ENCODE results near the gene SS18L1. TPM values are rescaled to one million over a fixed set of nuclear protein-coding genes. Genes with fewer than 3 reads are reported as not detected.

SS18L1 gene
- total RNA-seq, 1 experiment from 2014 or later: 29.0 TPM

- TF ChIP-seq CTCF (conservative IDR thresholded peaks at IDR 0.05) (no peak), EZH2 (IDR thresholded peaks at IDR 0.05; ENCODE audit: low read depth) (no peak)
- Histone ChIP-seq H3K36me3 (ENCODE audit: low read depth) (peaks cover 10% of the 10 kb centered on the region; the same call in 1 of the 2 replicates), H3K27me3 (ENCODE audit: insufficient read depth, low read depth) (no peaks in the 10 kb centered on the region), H3K4me2 (no peak overlapping the region), H3K9me2 (ENCODE audit: insufficient read depth) (no peaks in the 10 kb centered on the region), H3F3A (ENCODE audit: insufficient read depth, low read depth) (0 out of 2 replicates have a peak, but pooled peaks cover 5% of the 10 kb centered on the region), H3K27ac (no peak overlapping the region), H3K79me2 (ENCODE audit: low read depth) (no peaks in the 10 kb centered on the region), H3K4me1 (replicated peaks; ENCODE audit: insufficient read depth) (no peaks in the 10 kb centered on the region), H4K20me1 (ENCODE audit: insufficient read depth) (peaks cover 13% of the 10 kb centered on the region; the same call in 1 of the 2 replicates), H3K9me3 (ENCODE audit: insufficient read depth, low read depth) (no peaks in the 10 kb centered on the region), H3K4me3 (no peak overlapping the region), H2AFZ (no peak overlapping the region)
- BruUV-seq (replicated peaks): no TSS peak
- POLR2A ChIA-PET (ENCODE audit: unreplicated experiment): interaction anchor here (0.6 kb wide), 1 partner anchor 597 kb away, joined by 3 read pairs; no protein-coding TSS in a partner anchor
- intact Hi-C loops (cut with micrococcal nuclease; ENCODE audit: unreplicated experiment): no loop called here
- DNase-seq: no peak
- CTCF ChIA-PET: no interaction called here
These were observed 53.7 kb downstream of the SS18L1 start for GRCh38 chr20:62197311-62197710.

DNA sequence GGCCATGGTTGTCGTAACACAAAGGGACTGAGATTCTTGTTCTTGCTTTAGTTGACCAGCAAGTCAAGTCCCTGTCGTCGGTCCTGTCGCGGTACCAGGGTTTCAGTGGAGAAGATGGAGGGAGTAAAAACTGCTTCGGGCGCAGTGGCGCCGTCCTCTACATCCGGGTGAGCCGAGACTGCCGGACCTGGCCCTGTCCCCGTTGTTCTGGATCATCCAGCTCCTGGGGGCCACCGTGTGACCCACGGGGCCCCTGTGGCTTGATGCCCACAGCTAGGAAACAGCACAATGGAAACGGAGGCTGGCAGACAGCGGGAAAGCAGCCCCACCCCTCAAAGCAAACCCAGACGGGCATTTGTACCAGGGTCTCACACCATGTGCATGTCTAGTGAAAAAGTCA lies 54.2 kb downstream of the SS18L1 start:
- no peak for DNase-seq
- Histone ChIP-seq H3K79me2 (ENCODE audit: low read depth) (no peaks in the 10 kb centered on the region), H3K36me3 (ENCODE audit: low read depth) (peaks cover 10% of the 10 kb centered on the region; the same call in 1 of the 2 replicates), H3K9me2 (ENCODE audit: insufficient read depth) (no peaks in the 10 kb centered on the region), H2AFZ (no peak overlapping the region), H3K4me1 (replicated peaks; ENCODE audit: insufficient read depth) (no peaks in the 10 kb centered on the region), H3F3A (ENCODE audit: insufficient read depth, low read depth) (0 out of 2 replicates have a peak, but pooled peaks cover 5% of the 10 kb centered on the region), H4K20me1 (ENCODE audit: insufficient read depth) (peaks cover 12% of the 10 kb centered on the region; the same call in 1 of the 2 replicates), H3K9me3 (ENCODE audit: insufficient read depth, low read depth) (no peaks in the 10 kb centered on the region), H3K4me3 (no peak overlapping the region), H3K27ac (no peak overlapping the region), H3K4me2 (no peak overlapping the region), H3K27me3 (ENCODE audit: insufficient read depth, low read depth) (no peaks in the 10 kb centered on the region)
- CTCF ChIA-PET: no interaction called here
- TF ChIP-seq CTCF (conservative IDR thresholded peaks at IDR 0.05) (no peak), EZH2 (IDR thresholded peaks at IDR 0.05; ENCODE audit: low read depth) (no peak)
- POLR2A ChIA-PET (ENCODE audit: unreplicated experiment): interaction anchor here (0.6 kb wide), 1 partner anchor 596 kb away, joined by 3 read pairs; no protein-coding TSS in a partner anchor
- intact Hi-C loops (cut with micrococcal nuclease; ENCODE audit: unreplicated experiment): no loop called here
- no TSS peak for BruUV-seq (replicated peaks)

DNA sequence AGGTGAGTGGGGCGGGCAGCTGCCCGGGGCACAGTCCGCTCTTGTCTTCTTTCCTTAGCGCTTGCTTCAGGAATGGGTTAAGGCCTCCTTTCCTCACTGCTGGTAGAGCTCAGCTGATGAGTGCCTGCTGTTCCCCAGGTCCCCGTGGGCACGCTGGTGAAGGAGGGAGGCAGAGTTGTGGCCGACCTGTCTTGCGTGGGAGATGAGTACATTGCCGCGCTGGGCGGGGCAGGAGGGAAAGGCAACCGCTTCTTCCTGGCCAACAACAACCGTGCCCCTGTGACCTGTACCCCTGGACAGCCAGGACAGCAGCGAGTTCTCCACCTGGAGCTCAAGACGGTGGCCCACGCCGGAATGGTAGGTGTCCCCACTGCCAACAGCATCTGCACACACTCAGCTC lies 54.9 kb downstream of the SS18L1 start:
- H3K36me3 ChIP-seq (ENCODE audit: low read depth): peaks cover 10% of the 10 kb centered on the region; the same call in 1 of the 2 replicates
- no peaks in the 10 kb centered on the region for H3K4me1 ChIP-seq (replicated peaks; ENCODE audit: insufficient read depth)
- no peak overlapping the region for H2AFZ ChIP-seq
- no peaks in the 10 kb centered on the region for H3K9me2 ChIP-seq (ENCODE audit: insufficient read depth)
- BruUV-seq (replicated peaks): no TSS peak
- intact Hi-C loops (cut with micrococcal nuclease; ENCODE audit: unreplicated experiment): no loop called here
- no peak overlapping the region for H3K4me3 ChIP-seq
- peaks cover 5% of the 10 kb centered on the region; the same call in 1 of the 2 replicates for H4K20me1 ChIP-seq (ENCODE audit: insufficient read depth)
- no peak for TF ChIP-seq CTCF (conservative IDR thresholded peaks at IDR 0.05)
- TF ChIP-seq EZH2 (IDR thresholded peaks at IDR 0.05; ENCODE audit: low read depth): no peak
- ChIA-PET POLR2A (ENCODE audit: unreplicated experiment) (no interaction called here), CTCF (interaction anchor here (0.6 kb wide), 1 partner anchor 104 kb away, joined by 3 read pairs; no protein-coding TSS in a partner anchor)
- DNase-seq: no peak
- no peaks in the 10 kb centered on the region for H3K79me2 ChIP-seq (ENCODE audit: low read depth)
- no peak overlapping the region for H3K27ac ChIP-seq
- no peaks in the 10 kb centered on the region for H3K27me3 ChIP-seq (ENCODE audit: insufficient read depth, low read depth)
- no peaks in the 10 kb centered on the region for H3K9me3 ChIP-seq (ENCODE audit: insufficient read depth, low read depth)
- no peak overlapping the region for H3K4me2 ChIP-seq
- H3F3A ChIP-seq (ENCODE audit: insufficient read depth, low read depth): peaks cover 5% of the 10 kb centered on the region; the same call in 1 of the 2 replicates
